Fibroblast of gingiva (primary cell): ENCODE data around the gene ATP6V1C2.
"Not testable (repeated sequence)": the region's sequence is repeated elsewhere in the genome, so short reads cannot be mapped to it uniquely, and the experiment has no call there.

Source experiments
- DNase-seq: peaks from one replicate; pipeline ENCODE4 v3.0.0-alpha.2; 2011; ENCODE audit warnings: low read depth

ATP6V1C2 gene

GRCh38 chr2:10786240-10786982 lies 65.0 kb downstream of the ATP6V1C2 start:
- DNase-seq = no peak

GRCh38 chr2:10787176-10787968 lies 65.9 kb downstream of the ATP6V1C2 start:
- no peak for DNase-seq

GRCh38 chr2:10788855-10789254 lies 67.4 kb downstream of the ATP6V1C2 start:
- no peak for DNase-seq

GRCh38 chr2:10790228-10790973 lies 69.0 kb downstream of the ATP6V1C2 start:
- DNase-seq = no peak

GRCh38 chr2:10792001-10792634 lies 70.7 kb downstream of the ATP6V1C2 start:
- DNase-seq = no peak

GRCh38 chr2:10792660-10793400 lies 71.4 kb downstream of the ATP6V1C2 start:
- no peak for DNase-seq

GRCh38 chr2:10793816-10794215 lies 72.4 kb downstream of the ATP6V1C2 start:
- DNase-seq = no peak

- DNase-seq = no peak
Observed at GRCh38 chr2:10794876-10795275, 73.4 kb downstream of the ATP6V1C2 start.

- DNase-seq = no peak
Observed at GRCh38 chr2:10795508-10796046, 74.1 kb downstream of the ATP6V1C2 start.

- no peak for DNase-seq
Observed at GRCh38 chr2:10796703-10797102, 75.3 kb downstream of the ATP6V1C2 start.

- DNase-seq = no peak
Observed at GRCh38 chr2:10798783-10799182, 77.4 kb downstream of the ATP6V1C2 start.

GRCh38 chr2:10800163-10800562 lies 78.7 kb downstream of the ATP6V1C2 start:
- no peak for DNase-seq

GRCh38 chr2:10802657-10803056 lies 81.2 kb downstream of the ATP6V1C2 start:
- no peak for DNase-seq

- not testable (repeated sequence) for DNase-seq
Observed at GRCh38 chr2:10805990-10806389, 84.6 kb downstream of the ATP6V1C2 start.

GRCh38 chr2:10806543-10806942 lies 85.1 kb downstream of the ATP6V1C2 start:
- DNase-seq = no peak

GRCh38 chr2:10810202-10811161 lies 89.1 kb downstream of the ATP6V1C2 start:
- DNase-seq = no peak

- no peak for DNase-seq
Observed at GRCh38 chr2:10811517-10811916, 90.1 kb downstream of the ATP6V1C2 start.

- DNase-seq = peak; percentile 96
Observed at GRCh38 chr2:10812362-10813162, 91.1 kb downstream of the ATP6V1C2 start, which contains the start of gene PDIA6. TSS of gene PDIA6 (minus strand) at chr2:10812785. CDS start at chr2:10812696, 89 bp downstream.
